ENCODE data around the gene LRRC70. TPM values are rescaled to one million over a fixed set of nuclear protein-coding genes. Genes with fewer than 3 reads are reported as not detected.

LRRC70 gene
- total RNA-seq, 1 experiment from 2014 or later = 0.04 TPM

DNA sequence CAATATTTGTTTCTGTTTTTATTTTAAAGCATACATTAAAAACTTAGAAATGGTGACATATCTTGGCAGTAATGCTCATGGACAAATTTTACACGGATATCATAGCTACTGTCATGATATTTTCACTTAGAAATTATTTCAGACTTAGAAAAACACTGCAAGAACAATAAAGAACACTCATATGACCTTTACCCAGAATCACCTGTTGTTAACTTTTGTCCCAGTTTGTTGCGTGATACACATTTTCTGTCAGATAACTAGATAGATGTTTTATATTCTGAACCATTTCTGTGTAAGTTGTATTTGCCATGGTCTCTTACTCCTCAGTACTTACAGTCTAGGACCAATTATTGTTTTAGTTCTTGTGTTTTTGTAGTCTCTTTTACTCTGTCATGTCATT, 3.6 kb upstream of the LRRC70 start:
- no peak for DNase-seq (ENCODE audit: low spot score)

DNA sequence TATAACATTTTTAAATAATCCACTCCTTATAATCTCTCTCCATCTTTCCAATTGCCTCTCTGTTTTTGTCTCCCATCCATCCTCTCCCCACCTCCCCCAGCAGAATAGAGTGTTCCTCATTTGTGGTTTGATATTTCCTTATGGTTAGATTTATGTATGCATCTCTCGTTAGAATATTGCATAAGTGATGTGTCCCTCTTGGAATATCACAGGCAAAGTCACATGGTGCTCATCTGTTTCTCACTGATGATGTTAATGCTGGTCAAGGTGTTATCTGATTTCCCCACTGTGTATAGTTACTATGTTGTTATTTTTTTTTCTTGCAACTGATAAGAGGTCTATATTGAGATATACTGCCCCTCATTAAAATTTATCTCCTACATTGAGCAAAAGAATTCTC, 3.1 kb upstream of the LRRC70 start:
- no peak for DNase-seq (ENCODE audit: low spot score)

DNA sequence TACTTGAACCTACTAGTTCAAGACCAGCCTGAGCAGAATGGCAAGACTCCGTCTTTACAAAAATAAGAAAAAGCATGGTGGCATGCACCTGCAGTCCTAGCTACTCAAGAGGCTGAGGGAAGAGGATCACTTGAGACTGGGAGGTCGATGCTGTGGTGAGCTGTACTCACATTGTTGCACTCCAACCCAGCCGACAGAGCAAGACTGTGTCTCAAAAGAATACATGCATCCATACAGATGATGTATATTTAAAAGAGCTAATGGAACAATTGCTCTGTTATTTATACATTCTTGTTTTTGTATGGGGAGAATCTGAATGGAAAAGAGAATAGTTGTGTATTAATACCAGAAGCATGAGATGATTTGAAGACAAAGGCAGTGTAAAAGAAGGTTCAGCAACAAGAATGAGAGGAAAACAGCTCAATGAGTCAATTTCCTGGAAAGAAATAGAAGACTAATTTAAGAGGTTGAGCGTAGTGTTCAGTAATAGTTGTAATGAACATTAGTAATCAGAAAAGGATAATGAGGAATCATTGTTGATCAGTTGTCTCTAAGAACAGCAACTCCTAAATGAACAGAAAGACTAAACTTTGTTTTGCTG, 1.9 kb upstream of the LRRC70 start:
- no peak for DNase-seq (ENCODE audit: low spot score)

DNA sequence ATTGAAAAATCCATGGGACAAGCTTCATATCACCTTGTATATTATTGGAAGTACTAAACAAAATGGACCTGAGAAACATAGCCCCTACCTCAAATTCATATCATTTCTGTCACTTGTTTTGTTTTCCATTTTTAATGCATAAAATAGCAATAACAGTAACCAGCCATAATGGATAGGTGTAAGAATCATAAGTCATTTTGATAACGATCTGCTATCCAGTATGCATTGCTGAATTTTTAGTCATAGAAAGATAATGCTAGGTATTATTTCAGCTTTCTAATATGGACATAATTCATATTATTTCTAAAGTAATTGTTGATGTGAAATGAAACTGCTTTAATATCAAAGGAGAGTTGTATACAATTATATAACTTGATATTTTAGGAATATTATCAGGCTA, 1.1 kb upstream of the LRRC70 start:
- no peak for DNase-seq (ENCODE audit: low spot score)

DNA sequence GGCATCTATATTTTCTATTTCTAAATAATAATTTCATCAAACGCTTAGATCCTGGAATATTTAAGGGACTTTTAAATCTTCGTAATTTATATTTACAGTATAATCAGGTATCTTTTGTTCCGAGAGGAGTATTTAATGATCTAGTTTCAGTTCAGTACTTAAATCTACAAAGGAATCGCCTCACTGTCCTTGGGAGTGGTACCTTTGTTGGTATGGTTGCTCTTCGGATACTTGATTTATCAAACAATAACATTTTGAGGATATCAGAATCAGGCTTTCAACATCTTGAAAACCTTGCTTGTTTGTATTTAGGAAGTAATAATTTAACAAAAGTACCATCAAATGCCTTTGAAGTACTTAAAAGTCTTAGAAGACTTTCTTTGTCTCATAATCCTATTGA, 1.1 kb downstream of the LRRC70 start:
- no peak for DNase-seq (ENCODE audit: low spot score)

DNA sequence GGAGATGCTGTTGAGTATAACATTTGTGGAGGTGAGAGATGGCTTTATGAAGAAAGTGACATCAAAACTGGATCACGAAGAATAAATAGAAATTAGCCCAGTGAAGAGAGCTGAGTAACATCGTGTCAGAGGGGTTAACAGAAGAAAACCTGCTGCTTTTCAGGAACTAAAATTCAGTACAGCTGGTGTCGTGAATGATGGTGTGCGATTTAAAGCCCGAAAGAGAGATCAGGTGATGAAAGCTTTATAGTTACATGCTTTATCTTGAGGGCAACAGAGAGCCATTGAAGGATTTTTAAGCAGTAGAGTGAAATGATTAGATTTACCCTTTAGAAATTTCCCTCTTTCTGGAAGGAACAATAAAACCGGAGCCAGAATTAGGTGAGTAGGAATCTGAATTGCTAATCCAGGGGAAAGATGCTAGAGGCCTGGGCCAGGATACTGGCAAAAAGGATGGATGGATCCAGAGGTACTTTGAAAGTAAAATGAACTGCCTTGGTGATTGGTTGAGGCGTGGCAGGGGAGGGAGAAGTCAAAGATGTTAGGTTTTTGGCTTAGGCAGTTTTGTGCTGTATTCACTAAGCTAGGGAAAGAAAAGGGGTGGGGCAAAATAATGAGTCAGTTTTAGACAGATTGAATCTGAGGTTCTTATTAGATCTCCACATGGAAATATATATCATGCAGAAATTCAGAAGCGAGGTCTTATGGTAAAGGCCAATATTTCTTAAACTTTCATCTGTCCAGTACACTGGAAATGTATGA, 3.4 kb downstream of the LRRC70 start:
- no peak for DNase-seq (ENCODE audit: low spot score)

DNA sequence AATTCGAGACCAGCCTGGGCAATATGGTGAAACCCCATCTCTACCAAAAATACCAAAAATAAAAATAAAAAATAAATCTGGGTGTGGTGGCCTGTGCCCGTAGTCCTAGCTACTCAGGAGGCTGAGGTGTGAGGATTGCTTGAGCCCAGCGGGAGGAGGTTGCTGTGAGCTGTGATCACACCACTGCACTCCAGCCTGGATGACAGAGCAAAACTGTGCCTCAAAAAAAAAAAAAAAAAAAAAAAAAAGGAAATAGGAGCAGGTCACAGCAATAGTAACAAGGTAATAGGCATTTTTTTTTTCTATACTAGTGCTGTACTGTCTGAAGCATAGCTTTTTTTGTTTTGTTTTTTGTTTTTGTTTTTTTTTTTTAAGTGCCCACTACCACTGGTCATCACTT, 5.8 kb downstream of the LRRC70 start:
- DNase-seq (ENCODE audit: low spot score) = no peak

DNA sequence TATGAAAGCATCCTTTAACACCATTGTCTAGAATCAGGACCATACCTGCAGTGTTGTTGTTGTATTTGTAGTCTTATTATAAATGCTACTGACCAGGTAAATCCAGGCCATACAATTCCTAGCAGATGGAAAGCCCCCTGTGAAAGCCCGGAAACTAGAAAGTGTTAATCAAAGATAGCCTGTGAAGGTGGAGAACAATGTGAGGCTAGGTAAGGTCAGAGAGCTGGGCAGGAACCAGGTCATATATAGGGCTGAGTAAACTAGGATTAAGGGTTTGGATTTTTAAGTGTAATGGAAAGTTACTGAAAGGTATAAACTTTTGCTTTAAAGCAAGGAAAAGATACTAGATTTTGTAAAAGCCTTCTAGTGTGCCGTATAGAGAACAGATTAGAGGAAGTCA, 6.7 kb downstream of the LRRC70 start:
- no peak for DNase-seq (ENCODE audit: low spot score)

DNA sequence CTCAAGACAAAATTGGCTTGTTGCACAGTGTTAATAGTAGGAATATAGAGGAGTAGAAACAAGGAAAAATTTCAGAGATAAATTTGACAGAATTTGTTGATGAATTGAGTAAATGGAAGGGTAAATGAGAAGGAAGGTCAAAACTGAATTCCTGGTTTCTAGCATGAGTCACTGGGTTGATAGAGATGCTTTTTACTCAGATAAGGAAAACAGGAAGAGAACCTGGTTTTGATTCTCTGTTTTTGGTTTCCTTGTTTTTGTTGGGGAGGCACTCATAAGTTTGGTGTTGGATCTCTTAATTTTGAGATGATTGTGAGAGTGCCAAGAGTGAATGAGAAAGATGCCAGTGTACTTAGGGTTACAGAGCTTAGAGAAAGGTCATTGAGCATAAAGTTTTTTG, 7.1 kb downstream of the LRRC70 start:
- DNase-seq (ENCODE audit: low spot score) = no peak

DNA sequence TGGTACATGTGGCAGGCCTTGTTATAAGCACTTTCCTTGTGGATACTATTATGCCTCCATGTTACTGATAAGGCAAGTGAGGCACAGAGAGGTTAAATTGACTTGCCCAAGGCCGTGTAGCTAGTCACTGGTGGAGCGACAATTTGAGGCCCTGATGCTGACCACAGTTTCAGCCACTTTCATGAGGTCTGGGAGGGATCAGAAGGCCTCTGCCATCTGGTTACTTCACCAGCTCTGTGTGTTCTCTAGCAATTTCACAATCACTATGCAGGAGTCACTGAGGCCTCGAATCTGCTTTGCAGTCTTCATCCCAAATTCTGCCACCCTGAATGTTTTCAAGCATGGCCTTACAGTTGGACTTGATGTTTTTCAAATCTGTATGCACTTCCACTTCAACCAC, 9.1 kb downstream of the LRRC70 start:
- DNase-seq (ENCODE audit: low spot score) = no peak

DNA sequence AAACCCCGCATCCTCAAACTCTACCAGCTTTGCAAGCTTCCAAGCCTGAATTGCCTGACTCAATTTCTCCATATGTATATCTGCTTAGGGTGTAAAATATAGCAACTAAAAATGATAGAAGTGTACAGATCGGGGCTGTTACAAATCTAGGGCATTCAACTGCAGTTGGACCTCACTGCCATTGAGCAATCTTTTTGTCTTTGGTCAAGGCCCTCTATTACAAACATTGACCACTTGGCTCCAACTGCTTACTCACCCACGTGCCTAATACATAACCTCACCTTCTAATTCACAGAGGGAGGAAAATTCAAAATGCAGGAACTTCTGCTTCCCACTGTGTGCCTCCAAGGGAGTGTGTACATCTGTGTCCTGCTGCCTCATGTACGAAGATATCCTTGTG, 10.0 kb downstream of the LRRC70 start:
- no peak for DNase-seq (ENCODE audit: low spot score)

DNA sequence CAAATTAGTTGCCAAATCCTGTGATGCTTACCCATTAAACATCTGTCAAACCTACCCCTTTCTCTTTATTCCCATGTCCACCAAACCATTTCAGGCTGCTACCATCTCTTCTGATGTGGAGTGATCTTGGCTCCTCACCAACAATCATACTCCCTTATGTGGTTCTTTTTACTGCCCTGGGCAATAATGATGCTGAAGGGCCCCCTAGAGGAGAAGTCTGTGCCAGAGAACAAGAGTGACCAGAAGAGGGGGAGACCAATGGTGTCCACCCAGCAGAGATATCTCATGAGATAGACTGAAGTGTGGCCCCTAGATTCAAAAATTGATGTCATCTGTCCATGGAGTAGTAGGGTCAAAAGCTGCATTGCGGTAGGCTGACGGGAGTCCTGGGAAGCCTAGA, 10.9 kb downstream of the LRRC70 start:
- no peak for DNase-seq (ENCODE audit: low spot score)

DNA sequence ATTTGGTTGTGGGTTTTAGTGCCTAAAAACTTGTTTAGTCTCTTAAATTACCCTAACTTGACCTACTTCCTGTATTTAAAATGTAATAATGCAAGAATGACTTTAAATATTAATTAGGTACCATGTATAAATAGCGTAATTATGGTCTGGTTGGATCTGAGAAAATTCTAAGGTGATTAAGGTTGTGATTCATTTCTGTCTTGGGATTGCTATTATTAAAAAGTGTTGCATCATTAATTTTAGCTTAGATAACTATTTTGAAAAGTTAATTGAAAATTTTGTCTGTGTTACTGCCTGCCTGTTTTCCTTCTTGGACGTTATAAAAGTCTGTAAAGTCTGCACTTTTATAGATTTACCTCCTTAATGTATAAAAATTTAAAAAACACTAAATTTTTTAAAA, 11.8 kb downstream of the LRRC70 start:
- DNase-seq (ENCODE audit: low spot score) = no peak

DNA sequence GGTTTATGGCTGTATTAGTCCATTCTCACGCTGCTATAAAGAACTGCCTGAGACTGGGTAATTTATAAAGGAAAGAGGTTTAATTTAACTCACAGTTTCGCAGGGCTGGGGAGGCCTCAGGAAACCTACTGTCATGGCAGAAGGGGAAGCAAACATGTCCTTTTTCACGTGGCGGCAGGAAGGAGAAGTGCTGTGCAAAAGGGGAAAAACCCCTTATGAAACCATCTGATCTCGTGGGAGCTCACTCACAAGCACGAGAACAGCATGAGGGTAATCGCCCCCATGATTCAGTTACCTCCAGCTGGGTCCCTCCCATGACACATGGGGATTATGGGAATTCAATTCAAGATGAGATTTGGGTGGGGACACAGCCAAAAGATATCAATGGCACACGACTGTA, 13.9 kb downstream of the LRRC70 start:
- DNase-seq (ENCODE audit: low spot score) = no peak

DNA sequence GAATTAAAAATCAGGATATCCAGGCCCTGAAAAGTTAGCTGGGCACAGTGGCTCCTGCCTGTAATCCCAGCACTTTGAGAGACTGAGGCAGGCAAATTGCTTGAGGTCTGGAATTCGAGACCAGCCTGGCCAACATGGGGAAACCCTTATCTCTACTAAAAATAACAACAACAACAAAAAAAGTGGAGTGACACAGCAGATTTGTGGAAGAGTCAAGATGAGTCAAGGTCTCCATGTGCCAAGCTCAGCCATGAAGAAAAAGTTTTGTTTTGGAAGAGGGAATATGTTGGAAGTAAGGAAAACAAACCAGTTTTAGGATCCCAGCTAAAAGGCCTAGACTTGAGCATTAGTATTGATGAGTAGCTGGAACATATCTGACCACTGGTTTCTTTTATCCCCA, 14.7 kb downstream of the LRRC70 start:
- no peak for DNase-seq (ENCODE audit: low spot score)

DNA sequence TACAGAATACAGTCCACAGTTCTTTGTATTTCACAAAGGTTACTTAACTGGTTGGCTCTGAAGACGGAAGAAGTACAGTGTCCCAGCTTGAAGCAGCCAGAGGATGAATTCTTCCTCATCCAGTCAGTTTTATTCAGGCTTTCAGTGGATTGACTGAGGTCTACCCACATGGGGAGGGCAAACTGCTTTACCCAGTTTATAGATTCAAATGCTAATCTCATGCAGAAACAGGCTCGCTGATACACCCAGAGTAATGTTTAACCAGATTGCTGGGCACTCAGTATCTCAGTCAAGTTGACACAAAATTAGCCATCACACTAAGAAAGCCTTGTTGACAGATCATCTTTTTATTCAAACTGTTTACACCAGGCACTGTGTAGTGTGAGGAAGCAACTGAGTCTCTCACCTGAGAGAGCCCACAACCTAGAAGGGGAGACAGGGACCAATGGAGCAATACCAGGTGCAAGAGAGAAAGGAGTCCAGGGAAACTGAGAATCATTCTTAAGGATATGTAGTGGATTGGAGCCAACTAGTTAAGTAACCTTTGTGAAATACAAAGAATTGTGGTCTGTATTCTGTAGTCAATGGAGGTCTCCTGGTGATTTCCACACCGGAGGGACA, 15.9 kb downstream of the LRRC70 start:
- DNase-seq (ENCODE audit: low spot score) = no peak

DNA sequence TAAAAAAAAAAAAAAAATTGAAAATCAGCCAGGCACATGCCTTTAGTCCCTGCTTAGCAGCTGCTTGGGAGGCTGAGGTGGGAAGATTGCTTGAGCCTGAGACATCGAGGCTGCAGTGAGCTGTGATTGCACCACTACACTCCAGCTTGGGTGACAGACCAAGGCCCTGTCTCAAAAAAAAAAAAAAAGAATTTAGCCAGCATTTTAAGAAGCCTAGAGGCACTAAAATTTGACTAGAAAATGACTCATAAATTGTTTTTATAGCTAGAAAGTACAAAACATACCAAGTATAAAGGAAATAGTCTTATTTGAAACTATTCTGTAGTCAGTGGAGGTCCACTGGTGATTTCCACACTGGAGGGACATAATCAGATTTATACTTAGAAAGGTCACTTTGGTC, 17.5 kb downstream of the LRRC70 start:
- no peak for DNase-seq (ENCODE audit: low spot score)

DNA sequence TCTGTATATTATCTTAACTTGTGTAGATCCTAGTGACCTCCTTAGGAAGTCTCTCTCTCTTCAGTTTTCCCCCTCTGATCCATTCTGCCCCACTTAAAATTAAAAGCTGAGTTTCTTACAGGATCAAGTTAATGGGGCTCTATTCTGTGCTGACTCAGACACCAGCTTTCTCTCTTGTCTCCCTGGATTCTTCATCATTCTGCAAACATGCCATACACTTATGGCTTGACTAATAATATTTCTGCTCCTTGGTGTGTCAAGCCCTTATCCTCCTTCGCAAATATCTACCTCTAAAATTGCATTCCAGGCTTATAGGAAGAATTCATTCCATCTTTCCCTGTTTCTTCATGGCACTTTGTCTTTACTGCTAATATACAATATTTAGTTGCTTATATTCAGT, 18.1 kb downstream of the LRRC70 start:
- no peak for DNase-seq (ENCODE audit: low spot score)

DNA sequence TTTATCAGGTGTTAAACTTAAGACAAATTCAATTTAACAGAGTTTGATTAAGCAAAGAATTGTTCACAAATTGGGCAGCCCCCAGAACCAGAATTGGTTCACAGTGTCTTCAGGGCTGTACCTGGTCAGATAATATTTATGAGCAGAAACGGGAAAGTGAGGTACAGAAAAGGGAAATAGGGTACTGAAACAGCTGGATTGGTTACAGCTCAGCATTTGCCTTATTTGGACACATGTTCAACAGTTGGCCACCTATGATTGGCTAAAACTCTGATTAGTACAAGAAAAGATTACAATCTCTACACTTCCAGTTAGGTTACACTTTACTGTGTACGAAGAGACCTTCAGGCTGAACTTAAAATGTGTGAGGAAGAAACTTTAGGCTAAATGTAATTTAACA, 18.7 kb downstream of the LRRC70 start:
- DNase-seq (ENCODE audit: low spot score) = no peak

DNA sequence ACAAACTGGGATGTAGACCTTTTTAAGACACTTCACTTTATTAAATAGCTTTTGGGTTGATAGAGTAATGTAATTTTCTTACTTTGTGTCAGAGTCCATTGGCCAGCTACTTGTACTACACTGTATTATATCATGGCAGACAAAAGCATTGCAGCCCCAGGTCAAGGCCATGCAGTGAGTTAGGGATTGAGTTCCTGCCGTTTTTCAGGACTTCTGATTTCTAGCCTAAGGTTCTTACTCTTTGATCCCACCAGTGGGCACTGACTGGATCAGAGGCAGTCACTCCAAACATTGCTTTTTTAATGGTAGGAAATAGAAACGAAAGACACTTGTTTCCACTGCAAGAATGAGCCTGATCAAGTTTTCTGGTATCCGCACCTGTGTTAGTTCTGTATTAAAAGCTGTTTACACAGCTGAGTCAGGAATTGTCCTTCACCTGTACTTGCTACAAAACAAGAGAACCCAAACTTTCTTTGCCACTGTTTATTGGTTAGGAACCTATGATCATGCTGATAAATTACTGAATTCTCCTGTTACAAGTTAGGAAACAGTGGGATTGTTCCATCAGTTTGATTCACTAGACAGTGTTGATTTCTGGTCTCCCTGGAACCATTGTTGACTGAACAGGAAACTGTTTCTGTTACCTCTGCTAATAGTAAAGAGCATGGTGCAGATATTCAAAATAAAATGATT, 22.1 kb downstream of the LRRC70 start:
- no peak for DNase-seq (ENCODE audit: low spot score)

DNA sequence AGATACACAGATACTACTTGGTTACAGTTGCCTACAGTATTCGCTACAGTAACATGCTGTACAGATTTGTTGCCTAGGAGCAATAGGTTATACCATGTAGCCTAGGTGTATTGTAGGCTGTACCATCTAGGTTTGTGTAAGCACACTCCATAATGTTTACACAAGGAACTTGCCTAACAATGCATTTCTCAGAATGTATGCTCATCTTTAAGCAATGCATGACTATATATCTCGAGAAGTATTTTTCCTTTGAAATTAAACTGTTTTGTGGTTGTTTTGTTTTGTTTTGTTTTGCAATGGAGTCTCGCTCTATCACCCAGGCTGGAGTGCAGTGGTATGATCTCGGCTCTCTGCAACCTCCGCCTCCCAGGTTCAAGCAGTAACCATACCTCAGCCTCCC, 25.3 kb downstream of the LRRC70 start:
- no peak for DNase-seq (ENCODE audit: low spot score)

DNA sequence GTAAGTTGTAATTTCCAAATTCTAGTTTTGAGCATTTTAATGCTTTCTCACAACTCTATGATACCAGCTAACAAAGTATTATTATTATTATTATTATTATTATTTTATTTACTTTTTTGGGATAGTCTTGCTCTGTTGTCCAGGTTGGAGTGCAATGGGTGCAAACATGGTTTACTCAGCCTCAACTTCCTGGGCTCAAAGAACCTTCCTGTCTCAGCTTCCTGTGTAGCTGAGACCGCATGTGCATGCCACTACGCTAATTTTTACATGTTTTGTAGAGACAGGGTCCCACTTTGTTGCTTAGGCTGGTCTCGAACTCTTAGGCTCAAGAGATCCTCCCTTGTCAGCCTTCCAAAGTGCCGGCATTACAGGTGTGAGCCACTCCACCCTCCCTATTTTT, 27.0 kb downstream of the LRRC70 start:
- DNase-seq (ENCODE audit: low spot score) = no peak

DNA sequence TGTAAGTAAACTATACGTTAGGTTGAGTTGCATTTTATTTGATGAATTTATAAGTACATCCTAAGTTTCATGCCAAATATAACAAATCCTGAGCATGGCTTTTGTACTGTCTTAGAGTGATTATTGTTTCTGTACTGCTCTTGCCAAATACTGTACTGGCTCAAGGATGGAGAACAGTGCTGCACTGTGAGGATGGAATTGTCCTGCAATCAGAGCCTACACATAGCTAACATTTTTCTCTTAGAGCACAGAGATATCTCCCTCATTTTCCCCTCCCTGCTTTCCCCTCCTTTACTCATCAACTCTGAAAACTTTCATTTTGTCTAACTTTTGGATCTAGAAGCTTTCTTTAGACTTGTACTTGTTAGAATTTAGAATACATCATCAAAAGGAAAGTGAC, 28.3 kb downstream of the LRRC70 start:
- no peak for DNase-seq (ENCODE audit: low spot score)
